ENCODE data around the gene COPS3. TPM values are rescaled to one million over a fixed set of nuclear protein-coding genes. Genes with fewer than 3 reads are reported as not detected.

Gene COPS3
- total RNA-seq, 1 donor from 2014 or later, result 67.2 TPM

DNA sequence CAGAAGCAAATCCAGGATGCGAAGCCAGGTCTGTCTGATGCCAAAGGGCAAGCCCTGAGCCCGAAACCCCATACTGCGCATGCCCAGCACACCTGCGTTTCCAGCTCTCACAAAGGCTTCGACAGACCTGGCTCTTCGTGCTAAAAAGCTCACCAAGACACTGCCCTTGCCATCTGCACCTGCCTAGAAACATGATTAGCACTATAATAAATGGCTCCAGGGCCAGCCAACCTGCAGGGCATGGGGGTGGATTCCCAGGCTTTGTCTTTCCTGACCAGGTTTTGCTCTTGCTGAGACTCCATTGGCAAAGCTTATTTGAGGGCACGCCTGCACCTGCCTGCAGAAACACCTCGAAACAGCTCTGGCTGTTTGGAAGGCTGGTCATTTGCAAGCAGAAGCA is 60.5 kb downstream of the COPS3 start:
- DNase-seq (ENCODE audit: low spot score), result no peak

DNA sequence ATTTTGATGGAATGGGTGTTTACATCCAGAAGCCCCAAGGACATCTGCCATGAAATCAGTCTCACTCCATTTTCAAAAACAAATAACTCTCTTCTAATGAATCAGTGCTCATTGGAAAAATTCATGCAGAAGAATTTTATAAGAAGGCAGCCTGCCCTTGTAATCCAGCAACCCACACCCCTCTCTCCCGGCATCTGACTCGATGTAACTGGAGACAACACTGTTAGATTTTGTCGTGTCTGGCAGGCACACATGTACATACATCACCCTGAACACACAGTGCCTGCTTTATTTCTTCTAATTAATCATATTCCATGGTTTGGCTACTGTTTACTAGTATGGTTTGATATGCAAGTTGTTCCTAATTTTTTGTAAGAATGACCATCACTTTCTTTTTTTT is 63.1 kb downstream of the COPS3 start:
- no peak for DNase-seq (ENCODE audit: low spot score)

DNA sequence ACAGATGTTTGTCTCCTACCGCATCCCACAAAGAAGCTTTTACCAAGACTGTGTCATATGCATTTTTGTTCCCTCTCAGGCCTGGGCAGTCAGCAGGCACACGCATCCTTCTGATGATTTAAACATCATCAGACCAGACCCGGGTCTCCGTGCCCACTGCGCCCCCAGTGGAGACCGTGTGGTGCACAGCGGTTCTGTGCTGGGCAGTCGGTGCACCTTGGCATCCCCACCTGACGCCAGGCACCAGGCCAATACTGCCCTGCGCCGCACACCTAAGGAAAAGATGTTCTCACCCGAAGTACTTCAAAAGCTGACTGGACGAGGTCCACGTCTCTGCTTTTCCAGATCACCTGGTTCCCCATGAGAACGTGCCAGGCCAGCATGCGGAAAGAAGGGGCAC is 64.3 kb downstream of the COPS3 start:
- no peak for DNase-seq (ENCODE audit: low spot score)

DNA sequence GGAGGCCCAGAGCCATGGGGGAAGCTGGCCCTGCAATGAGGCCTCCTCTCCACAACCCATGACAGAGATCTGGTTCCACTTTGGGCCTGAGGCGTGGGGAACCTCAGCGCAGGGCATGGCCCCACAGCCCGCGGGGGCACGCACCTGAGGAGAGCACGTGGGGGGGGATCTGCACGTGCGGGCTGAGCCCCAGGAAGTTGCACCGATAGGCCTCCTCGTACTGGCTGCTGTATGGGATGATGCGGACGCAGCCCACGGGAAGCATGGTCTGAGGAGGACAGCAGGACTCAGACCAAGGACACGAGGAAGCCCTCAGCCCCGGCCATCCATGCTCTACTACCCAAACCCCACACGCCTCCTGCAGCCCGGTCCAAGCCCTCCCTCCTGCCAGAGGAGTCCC is 64.8 kb downstream of the COPS3 start:
- DNase-seq (ENCODE audit: low spot score), result no peak

DNA sequence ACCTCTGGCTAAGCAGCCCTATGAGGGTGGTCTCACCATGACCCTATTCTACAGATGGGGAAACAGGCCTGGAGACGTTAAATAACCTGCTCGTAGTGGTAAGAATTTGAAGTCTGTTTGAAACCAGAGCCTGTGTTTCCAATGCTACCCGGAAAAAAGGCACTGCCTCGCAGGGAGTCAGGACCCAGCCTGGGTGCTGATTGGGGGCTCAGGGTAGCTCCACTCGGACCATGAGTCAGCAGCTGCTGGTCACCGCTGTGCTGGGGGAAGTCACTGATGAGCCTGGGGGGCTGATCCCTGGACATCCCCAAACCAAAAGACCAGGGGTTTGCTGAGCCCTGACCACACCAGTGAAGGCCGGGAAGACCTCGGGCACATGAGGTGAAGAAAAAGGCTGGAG is 65.5 kb downstream of the COPS3 start:
- DNase-seq (ENCODE audit: low spot score), result no peak

DNA sequence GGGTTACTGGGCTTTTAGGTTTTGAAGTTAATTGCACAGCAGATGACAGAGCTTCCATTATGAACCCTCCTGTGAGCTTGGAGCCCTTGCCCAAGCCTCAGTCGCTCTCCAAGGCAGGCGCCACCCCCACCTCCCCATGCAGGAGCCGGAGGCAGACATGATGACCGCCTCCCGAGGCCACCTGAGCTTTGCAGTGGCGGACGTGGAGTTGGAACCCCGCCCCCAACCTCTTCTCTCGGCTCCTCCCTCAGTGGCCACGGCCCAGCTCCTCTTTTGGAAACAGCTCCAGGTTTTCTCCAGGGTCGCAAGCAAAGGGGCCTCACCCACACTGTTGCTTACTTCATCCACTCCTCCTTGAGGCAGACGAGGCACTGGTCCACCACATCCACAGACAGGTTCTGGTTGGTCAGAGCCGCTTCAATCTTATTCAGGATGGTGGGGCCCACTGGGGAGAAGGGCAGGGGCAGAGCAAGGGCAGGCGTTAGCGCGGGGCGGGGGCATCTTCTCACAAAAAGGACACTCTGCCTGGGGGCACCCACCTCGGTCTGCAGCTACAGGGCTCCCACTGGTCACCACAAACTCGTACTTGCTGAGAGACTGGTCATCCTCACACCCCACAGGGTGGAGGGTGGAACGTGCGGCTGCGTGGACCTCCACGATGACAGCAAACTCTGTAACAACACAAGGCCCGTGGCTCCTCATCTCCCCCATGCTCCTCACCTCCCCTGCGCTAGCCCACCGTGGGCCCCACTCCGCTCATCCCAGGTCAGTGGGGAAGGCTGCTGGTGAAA is 66.2 kb downstream of the COPS3 start:
- no peak for DNase-seq (ENCODE audit: low spot score)

DNA sequence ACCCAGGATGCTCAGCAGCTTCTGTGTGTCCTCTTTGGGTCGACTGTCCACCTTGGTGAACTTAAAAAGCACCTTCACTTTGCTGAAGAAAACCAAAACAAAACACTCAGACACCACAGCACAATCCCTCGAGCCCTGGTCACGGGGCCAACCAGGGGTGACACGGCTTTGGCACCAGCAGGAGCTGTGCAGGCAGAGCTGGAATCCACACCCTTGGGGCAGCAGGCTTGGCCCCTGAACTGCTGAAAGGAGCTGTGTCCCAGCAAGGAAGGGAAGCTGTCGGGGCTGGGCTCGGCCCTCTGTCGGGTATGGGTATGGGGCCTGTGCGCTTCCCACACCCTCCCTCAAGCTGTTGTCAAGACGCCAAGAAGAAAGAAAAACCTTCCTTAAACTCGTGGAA is 67.3 kb downstream of the COPS3 start:
- DNase-seq (ENCODE audit: low spot score), result no peak

DNA sequence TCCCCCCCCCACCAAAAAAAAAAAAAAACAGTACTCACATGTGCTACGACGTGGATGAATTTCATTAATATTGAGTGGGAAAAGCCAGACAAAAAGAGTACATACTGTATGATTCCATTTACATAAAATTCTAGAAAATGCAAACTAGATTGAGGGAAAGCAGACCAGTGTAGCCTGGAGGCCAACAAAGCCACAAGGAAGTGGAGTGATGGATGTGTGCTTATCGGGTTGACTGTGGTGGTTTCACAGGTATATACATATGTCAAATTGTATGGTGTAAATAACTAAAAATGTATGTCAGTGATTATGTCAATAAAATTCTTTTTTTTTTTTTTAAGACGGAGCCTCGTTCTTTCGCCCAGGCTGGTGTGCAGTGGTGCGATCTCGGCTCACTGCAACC is 73.0 kb downstream of the COPS3 start:
- no peak for DNase-seq (ENCODE audit: low spot score)

DNA sequence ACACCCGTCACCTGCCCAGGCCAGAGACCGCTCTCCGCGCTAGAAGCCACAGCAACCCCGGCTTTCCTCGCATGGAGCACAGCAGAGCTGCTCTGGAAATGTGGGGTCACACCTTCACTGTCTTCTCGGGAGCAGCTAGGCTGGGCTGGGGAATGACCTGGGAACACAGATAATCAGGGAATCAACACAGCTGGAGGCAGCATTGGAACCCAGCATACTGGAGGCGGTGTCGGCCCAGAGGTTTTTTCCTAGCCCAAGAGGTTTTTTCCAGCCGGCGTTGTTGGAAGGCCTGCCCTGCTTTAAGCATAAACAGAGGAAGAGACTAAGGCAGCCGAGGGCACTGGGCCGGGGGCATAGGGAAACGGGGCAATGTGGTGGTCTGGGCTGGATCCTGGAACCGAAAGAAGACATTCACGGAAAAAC is 74.1 kb downstream of the COPS3 start:
- DNase-seq (ENCODE audit: low spot score), result no peak

DNA sequence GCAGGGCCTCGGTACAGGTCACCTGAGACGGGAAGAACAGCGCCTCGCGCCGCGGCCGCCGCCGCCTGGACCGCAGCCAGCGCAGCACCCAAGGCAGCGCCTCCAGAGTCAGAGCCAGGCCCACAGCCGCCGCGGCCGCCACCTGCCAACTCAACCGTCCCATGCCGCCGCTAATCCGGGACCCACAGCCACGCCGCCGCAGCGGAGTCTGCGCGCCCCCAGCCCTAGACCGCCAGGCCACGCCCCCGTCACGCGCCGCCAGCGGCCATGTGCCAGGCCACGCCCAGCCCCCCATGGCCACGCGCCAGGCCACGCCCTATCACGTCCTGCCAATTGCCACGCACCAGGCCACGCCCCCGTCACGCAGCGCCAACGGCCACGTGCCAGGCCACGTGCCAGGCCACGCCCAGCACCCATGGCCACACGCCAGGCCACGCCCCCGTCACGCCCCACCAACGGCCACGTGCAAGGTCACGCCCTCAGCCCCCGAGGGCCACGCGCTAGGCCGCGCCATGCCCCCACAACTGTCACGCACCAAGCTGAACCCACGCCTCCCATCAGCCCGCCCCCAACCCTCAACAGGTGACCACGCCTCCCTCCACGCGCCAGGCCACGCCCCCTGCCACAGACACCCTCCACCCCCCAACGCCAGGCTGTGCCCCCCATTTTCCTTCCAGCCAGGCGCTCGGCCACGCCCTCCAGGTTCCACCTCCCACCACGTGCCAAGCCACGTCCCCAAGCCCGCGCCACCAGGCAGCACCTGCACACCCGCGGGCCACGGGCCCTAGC is 74.7 kb downstream of the COPS3 start, which contains the start of gene PLD6:
Gene PLD6 (minus strand): TSS at position 210 of the 789 bp plus-strand sequence. CDS start 47 bp downstream, at position 163.
- peak; percentile 23 for DNase-seq (ENCODE audit: low spot score)

DNA sequence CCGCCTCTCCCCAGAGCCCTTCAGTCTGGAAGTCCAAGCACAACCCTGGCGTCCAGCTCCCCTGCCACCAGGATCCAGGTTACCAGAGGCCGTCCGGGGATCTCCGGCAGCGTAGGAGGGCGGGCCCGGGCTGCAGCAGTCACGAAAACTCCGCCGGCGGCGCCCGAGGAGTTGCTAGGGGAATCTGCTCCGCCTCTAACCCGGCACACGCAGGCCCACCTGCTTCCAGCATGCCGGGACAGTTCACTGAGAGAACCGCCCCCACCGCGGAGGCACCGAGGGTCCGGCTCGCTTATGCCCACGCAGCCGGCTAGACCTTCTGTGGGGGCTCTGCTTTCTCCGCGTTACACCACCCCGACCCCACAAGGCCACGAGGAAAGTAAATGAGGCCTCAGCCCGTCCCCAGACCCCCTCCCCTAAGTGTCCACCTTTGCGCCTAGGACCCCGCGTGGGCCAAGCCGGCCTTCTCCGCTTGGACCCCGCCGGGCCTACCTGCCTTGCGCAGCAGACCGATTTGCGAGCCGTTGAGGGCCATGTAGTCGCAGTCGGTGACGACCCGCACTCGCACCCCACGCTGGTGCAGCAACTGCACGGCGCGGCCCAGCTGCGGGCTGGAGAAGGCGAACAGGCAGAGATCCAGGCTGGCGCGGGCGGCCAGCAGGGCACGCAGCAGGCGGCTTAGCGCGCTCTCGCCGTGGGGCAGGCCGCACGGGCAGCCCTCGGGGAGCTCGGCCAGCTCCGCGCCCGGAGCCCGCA is 75.5 kb downstream of the COPS3 start:
- DNase-seq (ENCODE audit: low spot score), result peak; percentile 36

DNA sequence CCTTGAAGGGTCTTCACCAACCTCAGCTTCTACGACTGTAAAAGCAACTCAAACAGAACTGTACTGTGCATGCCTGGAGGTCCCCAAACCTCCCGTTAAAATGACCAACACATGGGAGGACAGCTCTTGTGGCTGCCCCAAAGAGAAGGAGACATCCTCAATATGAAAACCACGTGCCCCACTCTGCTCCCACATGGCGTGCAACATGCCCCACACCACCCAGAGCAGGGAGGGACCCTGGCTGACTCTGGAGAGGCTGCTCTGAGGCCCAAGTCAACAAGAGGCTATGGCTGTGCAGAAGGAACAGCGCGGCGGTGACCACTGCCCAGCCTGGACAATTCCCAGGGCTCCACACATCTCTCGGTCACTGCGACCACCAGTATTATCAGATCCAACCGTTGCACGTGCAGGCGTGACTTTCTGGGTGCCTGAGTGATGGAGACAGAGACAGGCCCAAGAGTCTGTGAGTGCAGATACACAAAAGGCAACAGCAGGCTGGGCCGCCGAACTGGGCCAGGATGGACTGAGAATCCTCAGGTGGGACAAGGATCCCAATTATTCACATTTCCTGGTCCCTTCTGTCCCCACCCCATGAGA is 76.3 kb downstream of the COPS3 start:
- DNase-seq (ENCODE audit: low spot score), result no peak

DNA sequence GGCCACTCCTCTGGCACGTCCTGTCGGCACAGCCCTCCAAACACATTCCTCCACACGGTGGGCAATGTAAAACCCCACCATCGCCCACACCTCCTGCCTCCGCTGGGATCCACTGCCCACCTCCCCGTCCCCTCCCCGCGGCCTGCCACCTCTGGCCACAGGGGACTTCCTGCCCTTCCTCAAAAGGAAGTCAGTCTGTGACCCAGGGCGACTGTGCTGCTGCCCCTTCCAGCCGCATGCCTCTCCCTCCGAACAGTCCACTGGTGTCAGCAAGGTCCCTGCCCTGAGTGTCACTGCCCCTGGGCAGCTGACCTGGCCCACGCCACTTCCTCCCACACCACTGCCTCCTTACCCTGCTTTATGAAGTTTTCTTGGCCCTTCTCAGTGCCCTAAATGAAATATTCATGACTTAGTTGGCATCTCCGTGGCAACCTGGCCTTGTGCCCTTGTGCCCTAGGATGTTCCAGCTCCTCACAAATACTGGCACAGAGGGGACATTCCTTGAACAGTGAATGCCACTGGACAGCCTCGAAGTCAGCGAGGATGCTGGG is 76.9 kb downstream of the COPS3 start:
- no peak for DNase-seq (ENCODE audit: low spot score)

DNA sequence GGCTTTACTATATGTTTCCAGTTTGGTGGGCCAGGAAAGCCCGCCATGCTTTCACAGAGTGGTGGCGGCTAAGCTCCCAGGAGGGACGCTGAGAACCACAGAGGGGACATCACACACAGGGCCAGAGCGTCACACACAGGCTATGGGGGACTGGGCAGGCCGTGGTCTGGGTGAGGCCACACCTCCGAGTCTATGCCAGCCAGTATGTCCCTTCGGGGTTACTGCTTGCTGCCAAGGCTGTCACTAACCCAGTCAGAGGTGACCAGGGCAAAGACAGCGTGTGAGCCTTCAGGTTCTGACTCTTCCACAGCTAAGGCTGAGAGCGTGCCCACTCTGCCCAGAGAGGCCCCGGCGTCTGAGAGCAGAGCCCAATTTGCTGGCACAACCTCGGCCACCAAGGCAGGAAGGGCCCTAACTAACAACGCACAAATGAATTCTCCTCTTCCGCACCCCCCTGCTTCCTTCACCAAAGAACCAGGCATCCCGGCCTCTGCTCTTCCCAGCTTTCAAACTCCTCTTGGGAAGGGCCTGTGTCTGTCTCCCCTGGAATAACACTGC is 77.8 kb downstream of the COPS3 start:
- DNase-seq (ENCODE audit: low spot score), result no peak

DNA sequence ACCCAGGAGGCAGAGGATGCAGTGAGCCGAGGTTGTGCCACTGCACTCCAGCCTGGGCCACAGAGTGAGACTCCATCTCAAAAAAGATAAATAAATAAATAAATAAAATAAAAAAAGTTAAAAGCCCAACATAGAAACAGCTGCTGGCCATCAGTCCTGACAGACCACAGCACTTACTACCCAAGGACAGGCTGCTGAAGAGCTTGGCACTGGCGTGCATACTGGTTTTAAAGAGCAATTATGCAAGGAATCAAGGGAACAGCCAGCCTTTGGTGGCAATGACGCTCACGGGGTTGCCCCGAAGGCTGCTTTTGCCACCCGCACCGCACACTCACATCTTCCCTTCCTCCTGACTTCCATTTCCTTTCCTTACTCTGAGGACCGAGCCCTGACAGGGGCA is 79.1 kb downstream of the COPS3 start:
- DNase-seq (ENCODE audit: low spot score), result no peak

DNA sequence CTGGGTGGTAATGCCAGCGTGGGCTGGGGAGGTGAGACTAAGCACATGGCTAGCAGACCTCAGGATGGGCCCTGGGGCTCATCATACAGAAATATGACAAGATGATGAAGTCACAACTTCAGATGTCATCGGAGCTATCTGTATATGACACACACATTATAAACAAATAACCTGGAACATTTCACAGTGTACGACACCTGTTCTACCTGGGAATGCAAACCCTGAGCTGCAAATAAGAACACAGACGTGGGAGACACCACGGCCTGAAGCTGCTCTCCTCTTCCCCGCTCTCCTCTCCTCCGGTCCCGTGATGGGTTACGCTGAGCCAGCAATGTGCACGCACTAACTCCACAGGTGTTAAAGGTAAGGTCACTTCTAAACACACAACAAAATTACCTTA is 79.8 kb downstream of the COPS3 start:
- DNase-seq (ENCODE audit: low spot score), result no peak

DNA sequence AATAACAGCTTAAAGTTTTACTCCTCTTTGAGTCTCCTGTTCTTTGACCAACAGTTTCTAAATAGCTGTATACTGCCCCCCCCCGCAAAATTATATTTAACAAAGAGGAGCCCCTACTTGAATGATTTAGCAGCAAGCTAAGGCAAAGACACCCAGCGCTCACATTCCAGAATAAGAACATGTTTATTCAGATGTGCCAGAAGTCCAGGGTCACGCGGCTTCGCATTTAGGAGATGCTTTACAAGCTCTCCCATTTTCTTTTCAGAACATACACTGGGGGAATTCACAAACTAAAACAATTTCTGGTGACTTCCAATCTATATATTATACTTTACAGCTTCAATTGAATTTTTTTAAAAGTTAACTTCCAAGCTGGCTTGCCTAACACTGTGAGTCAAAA is 80.2 kb downstream of the COPS3 start:
- peak; percentile 56 for DNase-seq (ENCODE audit: low spot score)

DNA sequence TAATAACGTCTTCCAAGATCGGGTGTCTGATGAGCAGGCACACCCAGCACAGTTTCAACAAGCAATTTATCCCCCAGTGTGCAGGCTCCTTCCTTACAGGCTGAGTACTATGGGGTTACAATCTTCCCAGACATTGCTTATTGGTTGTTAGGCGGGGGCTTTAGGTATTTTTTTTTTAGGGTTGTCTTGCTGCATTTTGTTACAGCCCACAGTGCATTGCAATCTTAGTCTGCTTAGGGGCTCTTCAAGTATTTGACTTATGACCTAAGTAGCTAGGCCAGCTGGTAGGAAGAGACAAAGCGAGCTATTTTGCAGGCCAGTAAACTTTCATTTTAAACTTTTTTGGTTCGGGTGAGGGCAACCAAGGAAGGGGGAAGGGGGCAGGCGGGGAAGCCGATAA is 80.7 kb downstream of the COPS3 start:
- peak; percentile 26 for DNase-seq (ENCODE audit: low spot score)

DNA sequence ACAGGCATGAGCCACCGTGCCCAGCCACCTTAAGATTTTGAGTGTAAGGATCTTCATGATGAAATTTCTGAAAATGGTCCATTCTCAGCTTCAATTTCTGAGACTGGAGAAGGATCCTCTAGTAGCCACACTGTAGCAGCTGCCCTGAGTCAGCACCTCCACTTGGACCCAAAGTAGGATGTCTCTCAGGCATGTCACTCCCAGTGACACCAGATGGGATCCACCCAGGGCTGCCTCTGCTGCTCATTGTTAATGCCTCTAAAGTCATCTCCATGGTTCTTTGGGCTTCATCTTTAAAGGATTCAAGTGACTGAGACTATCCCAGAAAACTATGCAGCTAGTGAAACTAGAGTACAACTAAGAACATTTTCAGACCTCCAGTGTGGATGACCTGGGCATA is 82.8 kb downstream of the COPS3 start:
- no peak for DNase-seq (ENCODE audit: low spot score)

DNA sequence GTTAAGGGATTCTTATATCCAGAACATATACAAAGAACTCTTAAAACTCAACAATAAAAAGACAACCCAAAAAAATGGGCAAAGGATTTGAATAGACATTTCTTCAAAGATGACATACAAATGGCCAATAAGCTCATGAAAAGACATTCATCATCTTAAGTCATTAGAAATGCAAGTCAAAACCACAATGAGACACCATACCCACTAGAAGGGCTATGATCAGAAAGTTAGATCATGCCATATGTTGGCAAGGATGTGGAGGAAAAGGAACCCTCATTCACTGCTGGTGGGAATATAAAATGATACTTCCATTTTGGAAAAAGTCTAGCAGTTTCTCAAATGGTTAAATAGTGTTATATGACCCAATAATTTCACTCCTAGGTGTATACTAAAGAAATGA is 84.3 kb downstream of the COPS3 start:
- DNase-seq (ENCODE audit: low spot score), result no peak

Measured in umbilical cord (tissue), 2 donors.